Activated CD4-positive, alpha-beta memory T cell treated with anti-CD3 and anti-CD28 coated beads, Interleukin-2, amount 10 ng/mL, durations not matched to agents 7 days and 5 days (primary cell): ENCODE results near the gene TAPT1. TPM values are rescaled to one million over a fixed set of nuclear protein-coding genes. Genes with fewer than 3 reads are reported as not detected.
"Not testable (repeated sequence)": the region's sequence is repeated elsewhere in the genome, so short reads cannot be mapped to it uniquely, and the experiment has no call there.

Experiments used
- CTCF ChIA-PET: fragments of 350-600 bp; sonication (Branson Sonifier 250); formaldehyde crosslinking; loops from one replicate; lab custom pipeline; 2021; ENCODE audit warnings: antibody characterized with exemption, inconsistent platforms; lab: Charles Lee
- POLR2A ChIA-PET: fragments of 350-600 bp; sonication (Branson Sonifier 250); formaldehyde crosslinking; loops from one replicate; lab custom pipeline; 2021; ENCODE audit warnings: antibody characterized with exemption; lab: Charles Lee
- DNase-seq: peaks from one replicate; pipeline ENCODE4 v3.0.0-alpha.2; 2020
- H3K27ac Mint-ChIP-seq: one replicate; pipeline ENCODE4 v1.8.0; 2021; ENCODE audit warnings: mild to moderate bottlenecking, mixed read lengths
- H3K27me3 Mint-ChIP-seq: one replicate; pipeline ENCODE4 v1.8.0; 2021; ENCODE audit warnings: mixed read lengths
- H3K36me3 Mint-ChIP-seq: one replicate; pipeline ENCODE4 v1.8.0; 2021; ENCODE audit warnings: low read depth, mixed read lengths
- H3K4me1 Mint-ChIP-seq: one replicate; pipeline ENCODE4 v1.8.0; 2021; ENCODE audit warnings: mixed read lengths
- H3K4me3 Mint-ChIP-seq: one replicate; pipeline ENCODE4 v1.8.0; 2021; ENCODE audit warnings: mild to moderate bottlenecking, mixed read lengths
- H3K9me3 Mint-ChIP-seq: one replicate; pipeline ENCODE4 v1.8.0; 2021; ENCODE audit warnings: mixed read lengths
- total RNA-seq, 2 experiments: library from RNA; stranded (reverse); gene quantifications; one replicate each; pipeline ENCODE4 v1.2.3, GENCODE V29; 2021

Gene TAPT1
- total RNA-seq = 10 to 100 TPM; 44.2 to 52.6 TPM

GRCh38 chr4:16225863-16226815 lies at the start of gene TAPT1:
Gene TAPT1 (minus strand): TSS chr4:16226471. CDS start chr4:16226457, 14 bp downstream.
- no peaks in the 10 kb centered on the region for H3K9me3 Mint-ChIP-seq
- H3K27me3 Mint-ChIP-seq = no peaks in the 10 kb centered on the region
- peaks cover 43% of the 10 kb centered on the region for H3K4me1 Mint-ChIP-seq
- H3K4me3 Mint-ChIP-seq = peak within 1 kb of the TSS; percentile 93
- peak; percentile 81 for DNase-seq
- peaks cover 17% of the 10 kb centered on the region for H3K36me3 Mint-ChIP-seq
- peak within 1 kb of the TSS; percentile 90 for H3K27ac Mint-ChIP-seq
- ChIA-PET POLR2A (interaction anchor here (1.1 to 2.5 kb wide), 5 partner anchors 7 to 20 kb away, joined by 3 to 15 read pairs (median 7); no protein-coding TSS in a partner anchor), CTCF (no interaction called here)

- Mint-ChIP-seq H3K4me1 (peaks cover 4% of the 10 kb centered on the region), H3K9me3 (peaks cover 3% of the 10 kb centered on the region), H3K27me3 (peaks cover 16% of the 10 kb centered on the region), H3K27ac (no peak overlapping the region), H3K36me3 (peaks cover 1% of the 10 kb centered on the region), H3K4me3 (no peak overlapping the region)
- ChIA-PET CTCF (no interaction called here), POLR2A (no interaction called here)
- DNase-seq = no peak
Observed at GRCh38 chr4:16271411-16271810, 45.1 kb upstream of the TAPT1 start.

- Mint-ChIP-seq H3K36me3 (no peaks in the 10 kb centered on the region), H3K4me3 (no peak overlapping the region), H3K27me3 (peaks cover 13% of the 10 kb centered on the region), H3K27ac (no peak overlapping the region), H3K9me3 (no peaks in the 10 kb centered on the region), H3K4me1 (peaks cover 4% of the 10 kb centered on the region)
- POLR2A ChIA-PET = no interaction called here
- CTCF ChIA-PET = interaction anchor here (0.5 kb wide), 1 partner anchor 245 kb away, joined by 3 read pairs; no protein-coding TSS in a partner anchor
- DNase-seq = no peak
Observed at GRCh38 chr4:16270454-16271328, 44.4 kb upstream of the TAPT1 start.

- CTCF ChIA-PET = interaction anchor here (0.9 kb wide), 1 partner anchor 240 kb away, joined by 3 read pairs; no protein-coding TSS in a partner anchor
- DNase-seq, H3K27ac Mint-ChIP-seq, H3K4me1 Mint-ChIP-seq, H3K4me3 Mint-ChIP-seq, H3K36me3 Mint-ChIP-seq, H3K9me3 Mint-ChIP-seq, POLR2A ChIA-PET: not testable (repeated sequence)
- H3K27me3 Mint-ChIP-seq = peaks cover 13% of the 10 kb centered on the region
Observed at GRCh38 chr4:16269742-16270453, 43.6 kb upstream of the TAPT1 start.

- no peak overlapping the region for H3K4me3 Mint-ChIP-seq
- no peaks in the 10 kb centered on the region for H3K9me3 Mint-ChIP-seq
- no peaks in the 10 kb centered on the region for H3K36me3 Mint-ChIP-seq
- no peak overlapping the region for H3K27ac Mint-ChIP-seq
- ChIA-PET CTCF (interaction anchor here (0.9 kb wide), 1 partner anchor 239 kb away, joined by 3 read pairs; no protein-coding TSS in a partner anchor), POLR2A (no interaction called here)
- no peak for DNase-seq
- peaks cover 4% of the 10 kb centered on the region for H3K4me1 Mint-ChIP-seq
- H3K27me3 Mint-ChIP-seq = peaks cover 13% of the 10 kb centered on the region
Observed at GRCh38 chr4:16269240-16269639, 43.0 kb upstream of the TAPT1 start.

GRCh38 chr4:16268290-16268689 lies 42.0 kb upstream of the TAPT1 start:
- Mint-ChIP-seq H3K4me3 (no peak overlapping the region), H3K4me1 (peaks cover 4% of the 10 kb centered on the region), H3K9me3 (no peaks in the 10 kb centered on the region), H3K36me3 (no peaks in the 10 kb centered on the region), H3K27ac (no peak overlapping the region), H3K27me3 (peaks cover 13% of the 10 kb centered on the region)
- no peak for DNase-seq
- ChIA-PET CTCF (interaction anchor here (2.0 kb wide), 1 partner anchor 62 kb away, joined by 5 read pairs; no protein-coding TSS in a partner anchor), POLR2A (no interaction called here)

- Mint-ChIP-seq H3K4me3 (no peak overlapping the region), H3K27me3 (peaks cover 13% of the 10 kb centered on the region), H3K9me3 (no peaks in the 10 kb centered on the region), H3K4me1 (peaks cover 4% of the 10 kb centered on the region), H3K36me3 (no peaks in the 10 kb centered on the region), H3K27ac (no peak overlapping the region)
- POLR2A ChIA-PET = no interaction called here
- no peak for DNase-seq
- CTCF ChIA-PET = interaction anchor here (2.0 kb wide), 1 partner anchor 62 kb away, joined by 5 read pairs; no protein-coding TSS in a partner anchor
Observed at GRCh38 chr4:16267639-16268038, 41.4 kb upstream of the TAPT1 start.

- no peak overlapping the region for H3K4me3 Mint-ChIP-seq
- ChIA-PET CTCF (interaction anchor here (0.7 to 3.6 kb wide), 4 partner anchors 238 to 461 kb away, joined by 3 to 21 read pairs (median 12); no protein-coding TSS in a partner anchor), POLR2A (no interaction called here)
- DNase-seq = no peak
- peaks cover 8% of the 10 kb centered on the region for H3K4me1 Mint-ChIP-seq
- H3K9me3 Mint-ChIP-seq = no peaks in the 10 kb centered on the region
- no peak overlapping the region for H3K27ac Mint-ChIP-seq
- no peaks in the 10 kb centered on the region for H3K36me3 Mint-ChIP-seq
- peaks cover 10% of the 10 kb centered on the region for H3K27me3 Mint-ChIP-seq
Observed at GRCh38 chr4:16265820-16266219, 39.5 kb upstream of the TAPT1 start.

GRCh38 chr4:16264798-16265197 lies 38.5 kb upstream of the TAPT1 start:
- Mint-ChIP-seq H3K4me3 (no peak overlapping the region), H3K27ac (no peak overlapping the region), H3K36me3 (no peaks in the 10 kb centered on the region), H3K4me1 (peaks cover 7% of the 10 kb centered on the region), H3K9me3 (no peaks in the 10 kb centered on the region), H3K27me3 (peaks cover 3% of the 10 kb centered on the region)
- CTCF ChIA-PET = interaction anchor here (0.7 to 3.6 kb wide), 12 partner anchors 8 to 459 kb away, joined by 3 to 21 read pairs (median 4); no protein-coding TSS in a partner anchor
- DNase-seq = no peak
- POLR2A ChIA-PET = no interaction called here

GRCh38 chr4:16263056-16263455 lies 36.8 kb upstream of the TAPT1 start:
- Mint-ChIP-seq H3K27ac (no peak overlapping the region), H3K4me1 (peaks cover 11% of the 10 kb centered on the region), H3K4me3 (no peak overlapping the region), H3K27me3 (no peaks in the 10 kb centered on the region), H3K9me3 (no peaks in the 10 kb centered on the region), H3K36me3 (no peaks in the 10 kb centered on the region)
- no peak for DNase-seq
- POLR2A ChIA-PET = no interaction called here
- CTCF ChIA-PET = interaction anchor here (0.7 to 1.5 kb wide), 3 partner anchors 10 to 1188 kb away, joined by 3 to 6 read pairs (median 5); no protein-coding TSS in a partner anchor

- H3K36me3 Mint-ChIP-seq = peaks cover 6% of the 10 kb centered on the region
- H3K9me3 Mint-ChIP-seq = peaks cover 3% of the 10 kb centered on the region
- peaks cover 11% of the 10 kb centered on the region for H3K4me1 Mint-ChIP-seq
- no peak overlapping the region for H3K27ac Mint-ChIP-seq
- CTCF ChIA-PET = no interaction called here
- no peaks in the 10 kb centered on the region for H3K27me3 Mint-ChIP-seq
- POLR2A ChIA-PET = no interaction called here
- no peak for DNase-seq
- H3K4me3 Mint-ChIP-seq = no peak overlapping the region
Observed at GRCh38 chr4:16262188-16262587, 35.9 kb upstream of the TAPT1 start.

- H3K36me3 Mint-ChIP-seq = peaks cover 6% of the 10 kb centered on the region
- no peaks in the 10 kb centered on the region for H3K27me3 Mint-ChIP-seq
- H3K4me1 Mint-ChIP-seq = peaks cover 11% of the 10 kb centered on the region
- peaks cover 3% of the 10 kb centered on the region for H3K9me3 Mint-ChIP-seq
- ChIA-PET POLR2A (no interaction called here), CTCF (no interaction called here)
- H3K27ac Mint-ChIP-seq = no peak overlapping the region
- H3K4me3 Mint-ChIP-seq = no peak overlapping the region
- no peak for DNase-seq
Observed at GRCh38 chr4:16261313-16261878, 35.1 kb upstream of the TAPT1 start.
